SIG-M5 (cell line): ENCODE measurements around the gene TWIST1.

ENCODE experiments used
- DNase-seq: peaks from one replicate; lab custom pipeline; 2025; lab: John Stamatoyannopoulos, UW

Gene TWIST1

DNA sequence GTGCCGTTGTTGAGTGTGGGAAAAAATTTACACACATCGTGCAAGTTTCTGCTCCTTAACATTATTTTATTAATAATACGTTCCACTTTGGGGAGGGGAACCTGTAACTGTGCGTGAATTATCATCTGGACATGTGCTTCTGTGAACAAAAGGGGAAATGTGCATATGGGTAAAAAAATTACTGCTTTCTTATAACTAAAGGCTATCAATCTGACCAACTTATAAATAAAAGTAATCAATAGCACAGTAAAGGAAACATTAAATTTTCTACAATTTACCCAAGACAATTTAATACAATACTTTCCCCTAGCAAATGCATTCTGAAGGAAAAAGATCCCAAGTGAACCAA is 4.5 kb downstream of the TWIST1 start:
- no peak for DNase-seq

DNA sequence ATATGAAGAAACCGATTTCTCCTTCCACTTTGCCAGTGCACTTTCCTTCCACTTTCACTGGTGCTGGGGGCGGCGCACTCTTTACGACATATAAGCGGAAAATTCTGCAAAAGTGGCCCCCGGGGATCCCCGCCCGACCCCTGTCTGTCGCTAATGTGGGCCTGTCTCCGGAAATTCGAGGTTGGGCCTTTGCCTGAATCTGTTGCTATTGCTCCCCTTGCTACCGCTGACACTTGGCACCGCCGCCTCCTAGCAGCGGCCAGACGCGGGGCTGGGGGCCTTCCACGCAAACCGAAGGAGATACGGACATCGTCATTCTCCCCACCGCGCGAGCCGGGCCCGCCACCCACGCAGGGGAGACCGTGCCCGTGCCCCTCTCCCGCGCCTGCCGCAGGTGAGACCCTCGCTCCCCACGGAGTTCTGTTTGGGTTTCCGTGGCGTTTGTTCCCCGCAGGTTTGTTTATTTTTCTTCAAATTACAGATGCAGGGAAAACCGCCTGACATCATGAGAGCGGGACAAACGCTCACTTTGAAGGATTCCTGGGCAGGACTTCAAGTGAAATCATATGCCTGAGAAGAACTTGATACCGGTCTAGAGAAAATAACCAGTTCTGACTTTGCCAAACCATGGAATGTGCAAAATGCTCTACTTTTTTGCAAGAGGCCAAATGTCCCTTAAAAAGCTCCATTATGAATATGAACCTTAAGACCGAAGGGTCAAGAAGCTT is 5.0 kb downstream of the TWIST1 start:
- no peak for DNase-seq

DNA sequence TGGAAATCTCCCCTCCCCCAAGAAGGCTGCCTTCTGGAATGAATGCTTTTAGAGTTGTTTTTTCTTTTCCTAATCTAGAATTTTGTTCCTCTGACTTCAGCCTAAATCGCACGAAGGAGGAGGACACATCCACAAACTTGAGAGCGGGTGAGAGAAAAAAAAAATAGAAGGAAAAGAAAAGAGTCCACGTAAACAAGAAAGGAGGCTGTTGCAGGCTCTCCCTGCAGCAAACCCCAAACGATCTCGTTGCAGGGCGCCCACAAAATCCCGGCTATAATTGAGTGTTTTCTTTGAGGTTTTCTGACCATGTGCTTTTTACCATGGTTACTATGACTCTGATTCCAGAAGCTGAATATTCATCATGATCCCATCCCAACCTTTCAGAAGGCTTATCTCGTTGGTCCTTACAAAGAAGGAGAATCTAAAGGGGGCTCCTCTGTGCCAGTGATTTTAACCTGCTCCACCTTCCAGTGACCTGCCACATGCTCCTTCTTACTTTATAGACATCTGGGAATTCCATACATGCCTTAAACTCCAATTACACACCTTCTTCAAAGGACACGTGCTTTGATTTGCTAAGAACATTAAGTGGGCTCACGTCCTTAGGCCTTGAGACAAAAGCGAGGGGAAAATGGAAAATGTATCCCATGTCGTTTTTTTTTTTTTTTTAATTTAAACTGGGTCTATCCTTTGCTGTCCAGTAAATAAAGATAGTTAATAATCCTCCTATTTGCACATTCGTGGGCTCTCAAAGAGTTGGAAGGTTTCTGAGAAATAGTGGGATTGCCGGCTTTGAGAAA is 5.8 kb downstream of the TWIST1 start:
- no peak for DNase-seq

DNA sequence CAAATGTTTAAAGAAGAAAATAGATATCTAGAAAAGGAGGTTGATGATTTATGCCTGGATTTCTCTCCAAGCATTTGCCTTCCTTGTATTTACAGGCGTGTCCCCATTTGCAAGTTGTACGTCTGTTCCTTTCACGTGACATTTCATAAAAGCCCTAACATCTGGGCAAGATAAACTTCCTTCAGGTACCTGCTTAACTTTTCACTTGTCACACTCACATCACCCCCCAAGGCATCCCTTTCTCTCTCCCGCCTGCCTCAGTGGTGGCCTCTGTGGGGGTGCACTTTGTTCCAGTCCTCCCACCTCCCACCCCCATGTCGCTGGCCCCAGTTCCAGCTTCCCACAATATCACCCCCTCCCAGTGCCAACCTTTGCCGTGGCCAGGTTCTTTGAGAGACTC is 6.7 kb downstream of the TWIST1 start:
- no peak for DNase-seq

- no peak for DNase-seq
These were observed 7.3 kb downstream of the TWIST1 start for GRCh38 chr7:19110026-19110730.

- DNase-seq = no peak
These were observed 8.2 kb downstream of the TWIST1 start for GRCh38 chr7:19109000-19109946.

- DNase-seq = no peak
These were observed 9.9 kb downstream of the TWIST1 start for GRCh38 chr7:19107356-19108146.

- no peak for DNase-seq
These were observed 10.4 kb downstream of the TWIST1 start for GRCh38 chr7:19107081-19107355.

- DNase-seq = no peak
These were observed 11.0 kb downstream of the TWIST1 start for GRCh38 chr7:19106241-19107080.

- no peak for DNase-seq
These were observed 11.9 kb downstream of the TWIST1 start for GRCh38 chr7:19105546-19105945.

DNA sequence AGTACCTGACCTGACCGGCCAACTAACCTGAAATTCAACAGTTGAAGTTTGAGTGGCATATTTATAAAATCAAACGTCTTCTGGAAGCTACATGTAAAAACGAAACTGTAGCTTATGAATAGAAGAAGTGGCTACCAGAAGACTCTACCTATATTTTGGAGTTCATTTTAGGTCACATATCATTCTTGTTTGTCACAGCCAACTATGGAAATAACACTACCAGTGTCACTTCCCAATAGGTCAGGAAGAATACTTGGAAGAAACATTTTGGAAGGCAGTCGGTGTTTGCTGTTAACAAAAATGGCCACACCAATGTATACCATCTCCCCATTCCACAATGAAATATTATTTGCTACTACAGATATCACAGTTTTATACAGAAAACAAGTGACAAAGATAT is 12.6 kb downstream of the TWIST1 start:
- no peak for DNase-seq

GRCh38 chr7:19102884-19103283 is 14.6 kb downstream of the TWIST1 start:
- no peak for DNase-seq

GRCh38 chr7:19101909-19102308 is 15.5 kb downstream of the TWIST1 start:
- DNase-seq = no peak

- no peak for DNase-seq
These were observed 16.0 kb downstream of the TWIST1 start for GRCh38 chr7:19101472-19101871.

- no peak for DNase-seq
These were observed 17.5 kb downstream of the TWIST1 start for GRCh38 chr7:19099924-19100323.

GRCh38 chr7:19099194-19099593 is 18.2 kb downstream of the TWIST1 start:
- DNase-seq = no peak

- DNase-seq = no peak
These were observed 18.9 kb downstream of the TWIST1 start for GRCh38 chr7:19098510-19098909.

GRCh38 chr7:19097165-19098055 is 20.0 kb downstream of the TWIST1 start:
- no peak for DNase-seq

GRCh38 chr7:19095353-19095860 is 22.0 kb downstream of the TWIST1 start:
- DNase-seq = no peak
